ENCODE data around the gene ATP6V0A4. TPM values are rescaled to one million over a fixed set of nuclear protein-coding genes. Genes with fewer than 3 reads are reported as not detected.
A peak's percentile ranks its signal among the peaks of the same experiment; 100 is the strongest.

ATP6V0A4 gene
- total RNA-seq, 3 donors from 2014 or later (not counting 1 experiment from before 2014, with no cell fraction given), result not detected

DNA sequence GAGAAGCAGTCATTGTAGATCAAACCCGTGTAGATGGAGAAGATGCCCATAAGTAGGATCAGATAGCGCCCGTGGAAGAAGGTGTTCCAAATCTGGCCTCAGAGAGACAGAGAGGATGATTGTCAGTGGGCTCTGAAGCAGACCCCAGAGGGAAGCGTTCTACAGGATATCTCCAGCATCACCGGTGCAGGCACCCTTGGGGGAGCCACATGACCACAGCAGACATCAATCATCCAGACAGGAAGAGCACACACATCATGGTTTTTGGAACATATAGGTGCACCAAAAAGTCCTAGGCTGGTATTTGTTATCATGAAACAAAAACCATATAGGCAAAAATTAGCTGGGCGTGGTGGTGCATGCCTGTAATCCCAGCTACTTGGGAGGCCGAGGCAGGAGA is 52.8 kb downstream of the ATP6V0A4 start:
- ATAC-seq (no peak), DNase-seq (peak in 1 of 2 donors; percentile 20)
- no peaks in the 10 kb centered on the region for H3K27me3 ChIP-seq (ENCODE audit: control insufficient read depth, insufficient read depth, low read length)
- no peaks in the 10 kb centered on the region for H3K9me3 ChIP-seq (ENCODE audit: control insufficient read depth, insufficient read depth, low read length)
- H3K36me3 ChIP-seq (ENCODE audit: control insufficient read depth, insufficient read depth, low read length), result no peaks in the 10 kb centered on the region
- peaks cover 14% of the 10 kb centered on the region for H3K4me1 ChIP-seq (ENCODE audit: control insufficient read depth, insufficient read depth, low read length)
- no peak overlapping the region for H3K27ac ChIP-seq (ENCODE audit: low read length)
- peaks cover 0 to 4% of the 10 kb centered on the region in 2 donors for H3K27me3 Mint-ChIP-seq (ENCODE audit: low read depth in 2 of 2)
- no peaks in the 10 kb centered on the region for H3K9me3 Mint-ChIP-seq
- peaks cover 0 to 5% of the 10 kb centered on the region in 2 donors for H3K4me1 Mint-ChIP-seq
- intact Hi-C loops (cut with micrococcal nuclease), result no loop called here
- WGBS (ENCODE audit: insufficient coverage), result 70% methylated on average over 7 of the region's 7 CpGs
- no peak overlapping the region for H3K4me3 Mint-ChIP-seq
- no peak overlapping the region for H3K4me3 ChIP-seq (ENCODE audit: low read length)
- H3K36me3 Mint-ChIP-seq, result no peaks in the 10 kb centered on the region
- no peak overlapping the region for H3K27ac Mint-ChIP-seq
- no peak for TF ChIP-seq CTCF (IDR thresholded peaks at IDR 0.05)

DNA sequence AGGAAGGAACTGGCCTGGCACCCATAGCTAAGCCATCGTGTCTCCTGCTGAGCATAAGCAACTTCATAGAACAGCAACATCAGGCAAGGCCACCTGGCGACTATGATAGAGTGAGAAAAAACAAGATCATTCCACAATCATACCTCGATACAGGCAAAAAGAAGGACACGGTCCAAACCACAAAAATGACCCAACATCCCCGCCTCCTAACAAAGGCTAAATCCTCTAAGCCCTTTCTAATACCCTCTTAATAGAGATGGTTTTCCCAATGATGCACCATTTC is 56.6 kb downstream of the ATP6V0A4 start:
- TF ChIP-seq CTCF (IDR thresholded peaks at IDR 0.05), result no peak
- DNase-seq, result no peak
- Histone ChIP-seq H3K4me1 (ENCODE audit: control insufficient read depth, insufficient read depth, low read length) (no peaks in the 10 kb centered on the region), H3K9me3 (ENCODE audit: control insufficient read depth, insufficient read depth, low read length) (no peaks in the 10 kb centered on the region), H3K27me3 (ENCODE audit: control insufficient read depth, insufficient read depth, low read length) (no peaks in the 10 kb centered on the region), H3K36me3 (ENCODE audit: control insufficient read depth, insufficient read depth, low read length) (no peaks in the 10 kb centered on the region), H3K4me3 (ENCODE audit: low read length) (no peak overlapping the region), H3K27ac (ENCODE audit: low read length) (no peak overlapping the region)
- Mint-ChIP-seq H3K4me1 (peaks cover 5 to 7% of the 10 kb centered on the region in 2 donors), H3K36me3 (no peaks in the 10 kb centered on the region), H3K27ac (no peak overlapping the region), H3K9me3 (no peaks in the 10 kb centered on the region), H3K27me3 (ENCODE audit: low read depth in 2 of 2) (peaks cover 0 to 11% of the 10 kb centered on the region in 2 donors), H3K4me3 (no peak overlapping the region)
- ATAC-seq, result no peak
- WGBS (ENCODE audit: insufficient coverage), result 83% methylated on average over 5 of the region's 5 CpGs
- intact Hi-C loops (cut with micrococcal nuclease), result no loop called here

DNA sequence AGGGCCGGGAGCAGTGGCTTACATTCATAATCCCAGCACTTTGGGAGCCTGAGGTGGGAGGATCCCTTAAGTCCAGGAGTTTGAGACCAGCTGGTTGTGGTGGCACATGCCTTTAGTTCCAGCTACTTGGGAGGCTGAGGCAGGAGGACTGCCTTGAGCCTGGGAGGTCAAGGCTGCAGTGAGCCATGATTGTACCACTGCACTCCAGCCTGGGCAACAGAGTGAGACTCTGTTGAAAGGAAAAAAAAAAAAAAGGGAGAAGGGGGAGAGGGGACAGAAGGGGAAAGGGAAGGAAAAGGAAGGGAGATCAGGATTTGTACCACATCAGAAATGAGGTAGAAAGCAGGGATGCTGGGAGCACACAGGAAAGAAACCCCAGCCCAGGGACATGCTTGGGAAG is 58.1 kb downstream of the ATP6V0A4 start:
- H3K27ac Mint-ChIP-seq, result no peak overlapping the region
- 93% methylated on average over 1 of the region's 1 CpG for WGBS (ENCODE audit: insufficient coverage)

More for the DNA sequence above, 58.1 kb downstream of the ATP6V0A4 start:
- Histone ChIP-seq H3K27ac (ENCODE audit: low read length) (no peak overlapping the region), H3K4me1 (ENCODE audit: control insufficient read depth, insufficient read depth, low read length) (no peaks in the 10 kb centered on the region), H3K4me3 (ENCODE audit: low read length) (no peak overlapping the region), H3K9me3 (ENCODE audit: control insufficient read depth, insufficient read depth, low read length) (no peaks in the 10 kb centered on the region), H3K27me3 (ENCODE audit: control insufficient read depth, insufficient read depth, low read length) (no peaks in the 10 kb centered on the region), H3K36me3 (ENCODE audit: control insufficient read depth, insufficient read depth, low read length) (no peaks in the 10 kb centered on the region)
- no peak overlapping the region for H3K4me3 Mint-ChIP-seq
- no peaks in the 10 kb centered on the region for H3K9me3 Mint-ChIP-seq
- H3K27me3 Mint-ChIP-seq (ENCODE audit: low read depth in 2 of 2), result peaks cover 0 to 11% of the 10 kb centered on the region in 2 donors
- ATAC-seq (no peak), DNase-seq (no peak)
- peaks cover 5 to 7% of the 10 kb centered on the region in 2 donors for H3K4me1 Mint-ChIP-seq
- no peaks in the 10 kb centered on the region for H3K36me3 Mint-ChIP-seq
- TF ChIP-seq CTCF (IDR thresholded peaks at IDR 0.05), result no peak
- intact Hi-C loops (cut with micrococcal nuclease), result loop anchor here (5.0 kb wide), 1 partner anchor 1133 kb away; no protein-coding TSS in a partner anchor
